H9 (cell line): ENCODE data around the gene IQCM. TPM values are rescaled to one million over a fixed set of nuclear protein-coding genes. Genes with fewer than 3 reads are reported as not detected.

Experiments
- DNase-seq: peaks from one replicate; pipeline ENCODE4 v3.0.0-alpha.2; 2017
- H2AFZ ChIP-seq: one replicate; pipeline ENCODE4 v1.6.1; 2013; ENCODE audit warnings: mild to moderate bottlenecking, low read length, control low read depth, moderate library complexity
- H2AK5ac ChIP-seq: 2 replicates; pipeline ENCODE4 v1.6.1; 2013; ENCODE audit warnings: low read length, control low read depth, mixed read lengths; ENCODE audit not compliant: insufficient read length
- H2BK120ac ChIP-seq: one replicate; pipeline ENCODE4 v1.6.1; 2013; ENCODE audit warnings: low read depth, mild to moderate bottlenecking, low read length, control low read depth, inconsistent platforms; ENCODE audit not compliant: poor library complexity, severe bottlenecking
- H2BK12ac ChIP-seq: 2 replicates; pipeline ENCODE4 v1.6.1; 2013; ENCODE audit warnings: low read length, control low read depth, mixed read lengths, low read depth; ENCODE audit not compliant: insufficient read length
- H2BK15ac ChIP-seq: 2 replicates; pipeline ENCODE4 v1.6.1; 2013; ENCODE audit warnings: low read depth, low read length, control low read depth
- H2BK20ac ChIP-seq: one replicate; pipeline ENCODE4 v1.6.1; 2013; ENCODE audit warnings: low read depth, mild to moderate bottlenecking, low read length, control low read depth, inconsistent platforms; ENCODE audit not compliant: poor library complexity, severe bottlenecking
- H2BK5ac ChIP-seq: 2 replicates; pipeline ENCODE4 v1.6.1; 2013; ENCODE audit warnings: low read length, control low read depth, mixed read lengths; ENCODE audit not compliant: insufficient read length
- H3K14ac ChIP-seq: 2 replicates; pipeline ENCODE4 v1.6.1; 2013; ENCODE audit warnings: low read length, control low read depth; ENCODE audit not compliant: insufficient read depth
- H3K18ac ChIP-seq: 2 replicates; pipeline ENCODE4 v1.6.1; 2013; ENCODE audit warnings: low read depth, mild to moderate bottlenecking, mixed read lengths, low read length, control low read depth; ENCODE audit not compliant: insufficient read length
- H3K23ac ChIP-seq: 2 replicates; pipeline ENCODE4 v1.6.1; 2013; ENCODE audit warnings: low read length, control low read depth, mixed read lengths, low read depth; ENCODE audit not compliant: insufficient read length
- H3K23me2 ChIP-seq: 2 replicates; pipeline ENCODE4 v1.6.1; 2013; ENCODE audit warnings: low read depth, mild to moderate bottlenecking, mixed read lengths, low read length, control low read depth; ENCODE audit not compliant: insufficient read length, poor library complexity, severe bottlenecking
- H3K27ac ChIP-seq: 2 replicates; pipeline ENCODE4 v1.5.1; 2013; ENCODE audit warnings: low read length, control low read depth, mixed read lengths, low read depth; ENCODE audit not compliant: insufficient read length
- H3K27me3 ChIP-seq: 2 replicates; pipeline ENCODE4 v1.6.1; 2013; ENCODE audit warnings: low read length, control low read depth, inconsistent platforms; ENCODE audit not compliant: insufficient read depth
- H3K4ac ChIP-seq: 2 replicates; pipeline ENCODE4 v1.6.1; 2013; ENCODE audit warnings: low read depth, mild to moderate bottlenecking, control low read depth, inconsistent platforms, low read length, moderate library complexity
- H3K4me1 ChIP-seq: 2 replicates; pipeline ENCODE4 v1.6.1; 2013; ENCODE audit warnings: low read length, control low read depth, inconsistent platforms; ENCODE audit not compliant: insufficient read depth
- H3K4me2 ChIP-seq: 2 replicates; pipeline ENCODE4 v1.6.1; 2013; ENCODE audit warnings: low read length, control low read depth, mixed read lengths; ENCODE audit not compliant: insufficient read length, insufficient read depth
- H3K56ac ChIP-seq: 2 replicates; pipeline ENCODE4 v1.6.1; 2013; ENCODE audit warnings: low read depth, mild to moderate bottlenecking, mixed read lengths, low read length, control low read depth; ENCODE audit not compliant: insufficient read length
- H3K79me1 ChIP-seq: 2 replicates; pipeline ENCODE4 v1.6.1; 2013; ENCODE audit warnings: low read depth, mild to moderate bottlenecking, moderate library complexity, low read length, control low read depth, inconsistent platforms; ENCODE audit not compliant: insufficient read depth, poor library complexity, severe bottlenecking
- H3K79me2 ChIP-seq: 2 replicates; pipeline ENCODE4 v1.6.1; 2013; ENCODE audit warnings: low read length, control low read depth, inconsistent platforms; ENCODE audit not compliant: insufficient read depth
- H3K9ac ChIP-seq: 2 replicates; pipeline ENCODE4 v1.6.1; 2013; ENCODE audit warnings: low read length, control low read depth, mixed read lengths; ENCODE audit not compliant: insufficient read length; ENCODE audit errors: extremely low read depth
- H3K9me3 ChIP-seq: one replicate; pipeline ENCODE4 v1.6.1; 2013; ENCODE audit warnings: low read depth, low read length, inconsistent platforms; ENCODE audit not compliant: control insufficient read depth
- H3T11ph ChIP-seq: one replicate; pipeline ENCODE4 v1.6.1; 2013; ENCODE audit warnings: mild to moderate bottlenecking, low read length, control low read depth, inconsistent platforms
- H4K20me1 ChIP-seq: one replicate; pipeline ENCODE4 v1.6.1; 2013; ENCODE audit not compliant: control insufficient read depth, insufficient read length, insufficient read depth
- H4K5ac ChIP-seq: 2 replicates; pipeline ENCODE4 v1.6.1; 2013; ENCODE audit warnings: low read depth, mild to moderate bottlenecking, mixed read lengths, low read length, control low read depth; ENCODE audit not compliant: insufficient read length
- H4K8ac ChIP-seq: replicated peaks from 2 replicates; pipeline ENCODE4 v1.6.1; 2013; ENCODE audit warnings: low read length, control low read depth, mixed read lengths, low read depth; ENCODE audit not compliant: insufficient read length
- H4K91ac ChIP-seq: 2 replicates; pipeline ENCODE4 v1.6.1; 2013; ENCODE audit warnings: low read depth, mild to moderate bottlenecking, moderate library complexity, mixed read lengths, low read length, control low read depth; ENCODE audit not compliant: insufficient read length
- H3K27ac Mint-ChIP-seq, 3 experiments: 2 replicates in 2 of 3; 3 replicates in 1 of 3; pipeline ENCODE4 v1.8.0; 2020 to 2021; ENCODE audit warnings: mixed read lengths in 3 of 3, mild to moderate bottlenecking in 1 of 3, moderate library complexity in 1 of 3
- H3K27me3 Mint-ChIP-seq: 2 replicates; pipeline ENCODE4 v1.8.0; 2021; ENCODE audit warnings: low read depth, mild to moderate bottlenecking, moderate library complexity, mixed read lengths
- H3K36me3 Mint-ChIP-seq, 3 experiments: 2 replicates in 2 of 3; 3 replicates in 1 of 3; pipeline ENCODE4 v1.8.0; 2020 to 2021; ENCODE audit warnings: low read depth in 3 of 3, mixed read lengths in 3 of 3; ENCODE audit not compliant: insufficient read depth in 1 of 3
- H3K4me1 Mint-ChIP-seq, 2 experiments: 2 replicates each; pipeline ENCODE4 v1.8.0; 2020; ENCODE audit warnings: mixed read lengths in 2 of 2
- H3K4me3 Mint-ChIP-seq, 2 experiments: 2 replicates in 1 of 2; 3 replicates in 1 of 2; pipeline ENCODE4 v1.8.0; 2020 to 2021; ENCODE audit warnings: mild to moderate bottlenecking in 2 of 2, mixed read lengths in 2 of 2, moderate library complexity in 1 of 2
- H3K9me3 Mint-ChIP-seq, 2 experiments: 2 replicates in 1 of 2; 3 replicates in 1 of 2; pipeline ENCODE4 v1.8.0; 2020; ENCODE audit warnings: mild to moderate bottlenecking in 2 of 2, mixed read lengths in 2 of 2, moderate library complexity in 1 of 2
- total RNA-seq: library from RNA; stranded (reverse); gene quantifications from 2 replicates; pipeline ENCODE4 v1.2.1, GENCODE V29; 2021
- TF ChIP-seq, protein P1 (sequence below): fragments of 200-600 bp; sonication (generic); conservative IDR thresholded peaks from 3 replicates; pipeline ENCODE4 v1.8.0; 2021; ENCODE audit warnings: antibody characterized with exemption, mild to moderate bottlenecking

The IQCM gene
- total RNA-seq, 1 experiment from 2014 or later: 0.15 TPM

DNA sequence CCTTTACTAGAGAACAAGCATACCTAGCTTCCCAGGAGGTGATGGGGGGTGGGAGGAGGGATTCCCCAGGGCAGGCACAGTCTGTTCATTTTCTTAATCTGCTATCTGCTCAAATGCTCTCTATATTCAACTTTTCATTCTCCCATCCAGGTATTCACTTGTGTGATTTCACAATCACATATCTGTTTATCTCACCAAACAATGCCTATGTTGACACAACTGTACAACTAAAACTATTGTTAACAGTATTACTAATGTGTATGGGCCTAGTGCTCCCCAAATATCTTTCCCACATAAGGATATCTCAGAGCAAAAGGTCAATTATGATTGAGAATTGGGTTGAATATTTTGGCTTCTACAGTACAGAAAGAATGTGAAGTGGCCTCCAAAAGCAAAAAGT, 210.8 kb downstream of the IQCM start:
- Histone ChIP-seq H4K8ac (no peak overlapping the region), H3K23me2 (no peaks in the 10 kb centered on the region), H2BK20ac (no peak overlapping the region), H3K79me2 (no peaks in the 10 kb centered on the region), H3K14ac (no peak overlapping the region), H3K23ac (no peak overlapping the region), H3K9ac (no peak overlapping the region), H2BK15ac (no peak overlapping the region), H4K20me1 (no peaks in the 10 kb centered on the region), H3K56ac (no peak overlapping the region), H3K4me1 (peaks cover 5% of the 10 kb centered on the region; the same call in 1 of the 2 replicates), H2AFZ (no peak overlapping the region), H4K5ac (no peak overlapping the region), H4K91ac (no peak overlapping the region), H3K18ac (no peak overlapping the region), H3T11ph (no peak overlapping the region), H3K9me3 (no peaks in the 10 kb centered on the region), H3K79me1 (no peaks in the 10 kb centered on the region), H2BK120ac (no peak overlapping the region), H3K27ac (no peak overlapping the region), H3K4me2 (no peak overlapping the region), H2BK12ac (no peak overlapping the region), H2BK5ac (no peak overlapping the region), H3K4ac (no peak overlapping the region), H2AK5ac (no peak overlapping the region), H3K27me3 (no peaks in the 10 kb centered on the region)
- peaks cover 0 to 4% of the 10 kb centered on the region in 2 experiments; a peak in 1 of 5 replicates for H3K9me3 Mint-ChIP-seq
- TF ChIP-seq, protein P1, sequence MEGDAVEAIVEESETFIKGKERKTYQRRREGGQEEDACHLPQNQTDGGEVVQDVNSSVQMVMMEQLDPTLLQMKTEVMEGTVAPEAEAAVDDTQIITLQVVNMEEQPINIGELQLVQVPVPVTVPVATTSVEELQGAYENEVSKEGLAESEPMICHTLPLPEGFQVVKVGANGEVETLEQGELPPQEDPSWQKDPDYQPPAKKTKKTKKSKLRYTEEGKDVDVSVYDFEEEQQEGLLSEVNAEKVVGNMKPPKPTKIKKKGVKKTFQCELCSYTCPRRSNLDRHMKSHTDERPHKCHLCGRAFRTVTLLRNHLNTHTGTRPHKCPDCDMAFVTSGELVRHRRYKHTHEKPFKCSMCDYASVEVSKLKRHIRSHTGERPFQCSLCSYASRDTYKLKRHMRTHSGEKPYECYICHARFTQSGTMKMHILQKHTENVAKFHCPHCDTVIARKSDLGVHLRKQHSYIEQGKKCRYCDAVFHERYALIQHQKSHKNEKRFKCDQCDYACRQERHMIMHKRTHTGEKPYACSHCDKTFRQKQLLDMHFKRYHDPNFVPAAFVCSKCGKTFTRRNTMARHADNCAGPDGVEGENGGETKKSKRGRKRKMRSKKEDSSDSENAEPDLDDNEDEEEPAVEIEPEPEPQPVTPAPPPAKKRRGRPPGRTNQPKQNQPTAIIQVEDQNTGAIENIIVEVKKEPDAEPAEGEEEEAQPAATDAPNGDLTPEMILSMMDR: no peak
- H3K36me3 Mint-ChIP-seq: no peaks in the 10 kb centered on the region
- H3K27me3 Mint-ChIP-seq: no peaks in the 10 kb centered on the region
- DNase-seq: no peak
- H3K27ac Mint-ChIP-seq: no peak overlapping the region
- peaks cover 10 to 14% of the 10 kb centered on the region in 2 experiments for H3K4me1 Mint-ChIP-seq
- no peak overlapping the region for H3K4me3 Mint-ChIP-seq
